LoVo (cell line): ENCODE results near the gene EPB41L4A.

Experiments used
- DNase-seq: peaks from one replicate; pipeline ENCODE4 v3.0.0-alpha.2; 2016; ENCODE audit warnings: low spot score

EPB41L4A gene

DNA sequence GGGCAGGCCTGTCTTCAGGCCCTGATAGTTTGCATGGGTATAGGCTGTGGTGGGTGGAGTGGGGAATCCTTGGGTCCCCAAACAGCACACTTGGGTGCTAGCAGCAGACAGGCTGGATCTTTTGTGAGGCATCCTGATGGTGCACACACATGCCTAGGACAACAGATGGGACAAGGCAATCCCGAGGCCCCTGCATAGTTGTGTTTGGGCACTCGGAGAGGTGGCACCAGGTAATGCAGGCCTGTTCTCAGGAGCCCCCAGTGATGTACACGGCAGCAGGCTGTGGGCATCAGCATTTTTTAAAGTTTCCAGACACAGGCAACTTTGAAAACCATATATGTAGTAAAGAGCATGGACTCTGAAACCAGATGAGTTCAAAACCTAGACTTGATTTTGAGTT, 65.4 kb downstream of the EPB41L4A start:
- no peak for DNase-seq

GRCh38 chr5:112351225-112351624, 67.9 kb downstream of the EPB41L4A start:
- DNase-seq: no peak

DNA sequence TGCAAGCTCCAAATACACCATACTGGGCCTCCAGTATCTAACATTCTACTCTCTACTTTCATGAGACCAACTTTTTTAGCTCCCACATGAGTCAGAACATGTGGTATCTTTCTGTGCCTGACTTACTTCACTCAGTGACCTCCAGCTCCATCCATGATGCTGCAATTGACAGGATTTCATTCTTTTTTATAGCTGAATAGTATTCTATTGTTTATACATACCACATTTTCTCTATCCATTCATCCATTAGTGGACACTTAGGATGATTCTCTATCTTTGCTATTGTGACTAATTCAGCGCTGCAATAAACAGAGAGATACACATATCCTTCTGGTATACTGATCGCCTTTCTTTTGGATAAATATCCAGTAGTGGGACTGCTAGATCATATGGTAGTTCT, 68.5 kb downstream of the EPB41L4A start:
- DNase-seq: no peak

DNA sequence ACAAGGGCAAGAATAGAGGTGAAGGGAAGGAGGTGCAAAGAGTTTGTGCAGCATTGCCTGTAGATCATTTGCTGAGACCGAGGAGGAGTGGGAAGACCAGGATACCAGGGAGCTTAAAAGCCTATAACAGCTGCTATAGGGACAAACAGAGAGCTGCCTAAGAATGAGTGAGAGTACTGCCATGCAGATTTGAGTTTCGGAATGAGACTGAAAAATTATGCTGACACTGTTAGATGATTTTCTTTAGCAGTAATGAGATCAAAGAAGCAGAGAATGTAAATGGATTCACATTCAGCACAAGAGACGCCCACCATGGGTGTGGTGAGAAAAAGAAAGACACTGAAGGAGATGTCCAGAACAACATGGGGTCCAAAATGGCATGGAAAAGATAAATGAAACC, 69.7 kb downstream of the EPB41L4A start:
- DNase-seq: no peak

GRCh38 chr5:112348915-112349314, 70.2 kb downstream of the EPB41L4A start:
- no peak for DNase-seq

- DNase-seq: no peak
These were observed 70.7 kb downstream of the EPB41L4A start for GRCh38 chr5:112348387-112348786.

DNA sequence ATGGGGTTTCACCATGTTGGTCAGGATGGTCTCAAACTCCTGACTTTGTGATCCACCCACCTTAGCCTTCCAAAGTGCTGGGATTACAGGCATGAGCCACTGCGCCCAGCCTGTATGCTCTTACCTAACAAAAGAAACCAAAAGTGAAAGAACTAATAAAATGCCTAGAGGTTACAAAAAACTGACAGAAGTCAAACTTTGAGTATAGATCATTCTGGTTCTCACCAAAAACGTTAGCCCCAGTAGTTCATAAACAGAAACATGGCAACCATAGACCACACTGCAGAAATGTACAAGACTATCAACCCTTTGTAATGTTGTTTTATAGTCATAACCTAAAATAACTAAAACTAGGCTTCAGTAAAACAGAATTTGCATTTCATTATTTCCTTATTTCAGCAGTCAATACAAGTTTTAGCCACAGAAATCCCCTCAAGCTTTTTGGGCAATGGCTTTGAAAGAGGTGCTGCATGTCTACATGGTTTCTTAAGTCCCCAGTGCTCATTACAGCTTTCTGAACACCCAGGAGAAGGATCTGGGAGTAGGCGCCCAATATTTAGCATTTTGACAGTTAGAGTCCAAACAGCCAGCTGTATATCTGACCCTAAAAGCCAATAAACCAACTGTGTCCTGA, 72.5 kb downstream of the EPB41L4A start:
- no peak for DNase-seq

DNA sequence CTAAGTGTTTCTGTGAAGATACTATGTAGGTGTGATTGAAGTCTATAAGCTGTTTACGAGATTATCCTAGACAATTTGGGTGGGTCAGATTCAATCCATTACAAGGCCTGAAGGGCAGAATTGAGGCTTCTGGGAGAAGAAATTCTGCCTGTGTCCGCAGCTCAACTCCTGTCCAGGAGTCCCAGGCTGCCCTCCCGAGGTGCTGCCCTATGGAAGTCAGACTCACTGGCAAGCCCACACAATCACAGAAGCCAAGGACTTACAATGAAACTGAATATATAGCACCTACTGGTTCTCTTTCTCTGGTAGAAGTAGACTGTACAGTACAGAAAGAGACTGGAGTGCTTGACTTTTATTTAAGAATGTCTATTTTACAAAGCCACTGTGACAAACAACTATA, 74.5 kb downstream of the EPB41L4A start:
- no peak for DNase-seq

GRCh38 chr5:112342389-112342788, 76.7 kb downstream of the EPB41L4A start:
- no peak for DNase-seq

GRCh38 chr5:112339761-112340160, 79.3 kb downstream of the EPB41L4A start:
- no peak for DNase-seq

DNA sequence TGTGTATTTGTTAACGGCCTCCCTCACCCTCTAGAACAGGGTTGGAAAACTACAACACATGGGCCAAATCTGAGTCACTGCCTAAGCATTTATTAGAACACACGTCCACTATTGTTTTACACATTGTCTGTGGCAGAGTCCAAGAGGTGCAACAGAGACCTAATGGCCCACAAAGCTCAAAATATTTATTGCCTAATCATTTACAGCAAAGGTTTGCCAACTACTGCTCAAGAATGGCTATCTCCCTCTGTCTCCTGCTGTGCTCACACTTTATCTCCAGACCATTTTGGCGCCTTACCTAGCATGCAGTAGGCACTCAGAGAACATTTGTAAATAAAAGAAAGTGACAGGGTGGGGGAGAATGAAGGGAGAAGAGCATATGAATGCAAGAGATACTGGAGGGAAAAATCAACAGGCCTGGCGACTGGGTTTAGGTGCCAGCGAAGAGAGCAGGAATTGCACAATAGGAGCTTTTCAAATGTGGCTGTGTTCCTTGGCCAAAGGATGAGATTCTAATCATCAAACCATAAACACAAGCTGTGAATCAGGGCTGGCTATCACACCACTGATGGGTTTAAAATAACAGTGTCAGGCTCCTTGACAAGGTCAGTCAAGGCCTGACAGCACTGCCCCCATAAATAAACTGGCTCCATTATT, 80.3 kb downstream of the EPB41L4A start:
- DNase-seq: no peak

GRCh38 chr5:112333331-112333781, 85.7 kb downstream of the EPB41L4A start:
- DNase-seq: no peak

DNA sequence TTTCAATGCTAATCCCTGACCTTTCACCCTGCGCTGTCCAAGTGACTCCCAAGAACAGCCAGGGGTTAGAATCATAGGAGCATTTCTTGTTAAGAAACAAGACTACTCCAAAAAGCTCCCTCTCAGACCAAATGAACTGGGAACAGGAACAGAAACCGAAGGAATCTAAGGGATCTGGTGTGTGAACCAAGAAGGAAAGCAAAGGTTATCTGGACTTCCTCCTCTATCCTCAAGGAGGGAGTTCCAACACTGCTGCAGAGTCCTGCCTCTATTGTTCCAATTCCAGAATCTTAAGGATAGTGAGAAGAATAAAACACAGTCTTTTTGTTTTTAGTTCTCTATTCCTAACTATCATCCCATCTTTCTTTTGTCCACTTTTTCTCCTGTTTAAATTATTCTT, 87.2 kb downstream of the EPB41L4A start:
- no peak for DNase-seq

DNA sequence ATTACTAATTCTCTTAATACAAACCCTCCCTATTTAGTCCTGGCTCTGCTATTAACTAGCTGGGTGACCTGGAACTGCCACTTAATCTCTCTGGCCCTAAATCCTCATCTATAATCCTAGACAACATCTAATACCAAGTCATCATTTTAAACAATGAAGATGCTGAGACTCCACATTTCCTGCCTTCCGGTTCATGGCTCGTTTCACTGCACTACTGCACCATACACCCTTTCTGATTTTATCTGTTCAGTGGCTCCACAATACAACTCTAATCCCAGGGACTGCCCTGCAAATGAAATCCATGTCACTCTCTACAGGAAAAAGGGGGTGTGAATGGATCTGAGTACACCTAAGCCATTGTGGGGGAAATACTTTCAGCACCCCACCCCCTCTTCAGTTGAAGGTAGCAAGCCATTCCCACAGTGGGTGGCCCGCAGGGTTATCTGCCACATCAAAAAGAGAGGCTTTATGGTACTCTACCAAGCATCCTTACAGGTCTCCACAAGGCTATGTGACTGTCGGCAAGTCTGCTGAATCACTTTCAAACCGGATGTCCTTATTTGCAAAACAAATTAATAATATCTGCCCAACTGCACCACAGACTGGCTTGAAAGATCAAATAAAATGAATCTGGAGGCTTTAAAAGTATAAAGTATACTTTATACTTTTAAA, 89.5 kb downstream of the EPB41L4A start:
- DNase-seq: no peak

DNA sequence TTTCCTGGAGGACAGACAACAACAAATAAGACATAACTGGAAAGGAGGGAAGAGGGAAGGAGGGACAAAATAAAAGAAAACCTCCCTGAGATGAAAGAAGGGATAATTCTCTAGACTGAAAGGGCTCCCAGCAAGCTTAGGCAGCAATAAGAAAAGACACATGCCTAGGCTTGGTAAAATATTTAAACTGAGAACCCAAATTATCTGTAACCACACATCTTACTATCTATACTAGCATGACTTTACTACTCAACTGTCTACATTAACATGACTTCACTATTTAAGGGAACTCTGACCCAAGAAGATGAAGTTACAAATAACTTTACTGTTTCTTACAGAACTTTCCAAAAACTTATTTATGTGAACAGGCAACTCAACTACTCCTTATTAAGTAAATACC, 95.9 kb downstream of the EPB41L4A start:
- no peak for DNase-seq

GRCh38 chr5:112320408-112320807, 98.7 kb downstream of the EPB41L4A start:
- no peak for DNase-seq

DNA sequence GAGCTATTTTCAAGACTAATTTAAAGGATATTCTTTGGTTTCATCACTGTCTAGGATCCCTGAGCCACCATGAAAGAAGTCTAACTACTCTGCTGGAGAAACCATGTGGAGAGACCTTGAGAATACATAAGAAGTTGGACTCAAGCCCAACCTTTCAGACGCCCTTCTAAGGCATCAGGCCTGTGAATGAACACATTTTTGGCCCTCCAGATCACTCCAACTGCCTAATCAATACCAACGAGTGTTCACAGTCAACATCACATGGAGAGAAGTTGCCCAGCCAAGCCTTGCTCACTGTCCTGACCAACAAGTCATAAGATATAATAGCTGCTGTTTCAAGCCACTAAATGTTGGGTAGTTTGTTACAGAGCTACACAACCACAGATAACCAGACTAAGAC, 100.7 kb downstream of the EPB41L4A start:
- DNase-seq: no peak

DNA sequence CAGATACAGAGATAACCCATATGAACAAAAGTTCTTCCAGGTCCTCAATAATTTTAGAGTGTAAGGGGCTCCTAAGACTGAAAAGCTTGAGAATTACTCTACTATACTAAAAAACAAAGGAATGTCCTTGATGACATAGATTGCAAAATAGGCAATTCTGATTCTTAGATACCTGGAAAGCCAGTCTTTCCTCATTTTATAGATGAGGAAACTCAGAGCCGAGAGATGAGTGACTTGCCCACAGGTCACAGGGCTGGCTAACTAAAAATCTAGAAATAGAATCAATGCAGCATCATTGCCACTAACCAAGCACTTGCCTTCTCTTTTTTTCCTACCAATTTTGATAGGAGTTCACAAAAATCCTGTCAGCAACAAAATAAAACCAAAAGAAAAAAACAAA, 101.2 kb downstream of the EPB41L4A start:
- no peak for DNase-seq

DNA sequence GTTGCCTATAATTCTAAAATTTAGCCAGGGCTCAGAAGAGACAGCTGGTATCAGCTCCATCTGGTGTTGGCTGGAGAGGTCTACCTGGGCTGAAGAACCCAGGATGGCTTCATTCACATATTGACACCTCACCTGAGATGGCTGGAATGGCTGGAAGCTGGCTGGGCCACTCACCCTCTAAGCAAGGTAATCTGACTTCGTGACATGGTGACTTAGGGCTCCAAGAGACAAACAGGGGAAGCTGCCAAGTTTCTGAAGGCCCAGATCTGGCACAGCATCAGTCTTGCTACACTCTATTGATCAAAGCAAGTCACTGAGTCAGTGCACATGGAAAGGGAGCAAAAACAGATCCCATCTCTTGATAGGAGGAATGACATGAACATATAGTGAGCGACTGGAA, 102.3 kb downstream of the EPB41L4A start:
- no peak for DNase-seq

DNA sequence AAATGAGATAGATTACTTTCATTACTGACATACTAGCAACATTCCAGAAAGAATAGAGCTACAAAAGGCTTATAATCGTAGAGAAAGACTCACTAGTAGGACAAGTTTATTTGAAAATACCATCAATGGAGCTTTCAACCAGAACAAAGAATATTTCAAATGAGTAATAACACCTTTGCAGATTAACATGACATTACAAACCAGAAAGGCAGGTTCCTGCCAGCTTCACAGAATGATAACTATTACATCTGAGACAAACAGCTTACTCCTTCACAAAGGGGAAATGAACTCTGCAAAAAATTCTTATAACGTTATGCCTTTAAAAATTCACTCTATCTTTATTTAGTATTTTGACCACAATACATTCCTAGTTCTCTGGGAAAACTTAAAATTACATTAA, 103.1 kb downstream of the EPB41L4A start:
- no peak for DNase-seq

DNA sequence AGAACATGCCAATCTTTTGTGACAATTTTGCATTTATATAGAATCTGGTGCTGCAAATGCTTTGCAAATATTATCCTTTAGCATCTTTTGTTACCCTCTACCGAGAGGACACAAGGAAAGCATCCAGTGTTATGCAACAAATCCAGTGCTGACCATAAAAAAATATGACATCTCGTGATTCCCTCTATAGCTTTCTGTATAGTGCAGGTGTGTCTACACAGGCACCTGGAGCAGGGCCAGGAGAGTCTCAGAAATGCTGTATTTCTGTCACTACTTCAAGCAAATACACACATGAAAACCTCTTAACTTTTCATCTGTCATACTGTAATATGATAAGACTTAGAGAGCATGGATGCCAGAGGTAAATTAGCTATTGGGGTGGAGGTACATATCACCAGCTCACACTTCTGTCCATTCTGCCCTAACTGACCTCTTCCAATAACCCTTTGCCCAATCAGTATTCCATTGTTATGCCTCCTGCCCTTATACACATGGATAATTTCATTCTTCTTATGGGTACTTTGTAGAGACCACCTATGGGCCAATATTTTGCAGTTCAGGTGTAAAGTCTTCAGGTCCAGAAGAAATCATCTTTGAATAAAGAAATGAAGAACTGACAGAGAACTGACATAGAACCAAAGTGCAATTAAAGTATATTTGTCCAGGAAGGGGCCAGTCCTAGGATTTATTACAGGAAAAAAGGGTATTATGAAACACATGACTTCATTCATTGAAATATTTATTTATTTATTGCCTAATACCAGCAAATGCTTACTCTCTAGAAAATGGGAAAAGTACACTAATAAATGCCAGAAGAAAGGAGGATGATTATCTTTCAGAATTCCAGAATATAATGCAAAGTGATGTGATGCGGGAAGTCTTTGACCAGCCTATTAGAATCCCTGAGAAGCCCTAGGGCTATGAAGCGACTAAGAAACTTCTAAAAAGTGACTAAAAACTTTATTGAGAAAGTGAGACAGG, 106.5 kb downstream of the EPB41L4A start:
- DNase-seq: no peak

- DNase-seq: no peak
These were observed 108.3 kb downstream of the EPB41L4A start for GRCh38 chr5:112310746-112311145.
